Stimulated activated CD4-positive, alpha-beta T cell treated with anti-CD3 and anti-CD28 coated beads, TNF-alpha, amount 100 ng/mL, for 4 hours (primary cell): Measurements from ENCODE around the gene TDG.
"Not testable (repeated sequence)": the region's sequence is repeated elsewhere in the genome, so short reads cannot be mapped to it uniquely, and the experiment has no call there.

Experiments
- DNase-seq, 3 experiments: peaks; one replicate each; pipeline ENCODE4 v3.0.0-alpha.2; 2020; ENCODE audit warnings: low read depth in 3 of 3

Gene TDG

DNA sequence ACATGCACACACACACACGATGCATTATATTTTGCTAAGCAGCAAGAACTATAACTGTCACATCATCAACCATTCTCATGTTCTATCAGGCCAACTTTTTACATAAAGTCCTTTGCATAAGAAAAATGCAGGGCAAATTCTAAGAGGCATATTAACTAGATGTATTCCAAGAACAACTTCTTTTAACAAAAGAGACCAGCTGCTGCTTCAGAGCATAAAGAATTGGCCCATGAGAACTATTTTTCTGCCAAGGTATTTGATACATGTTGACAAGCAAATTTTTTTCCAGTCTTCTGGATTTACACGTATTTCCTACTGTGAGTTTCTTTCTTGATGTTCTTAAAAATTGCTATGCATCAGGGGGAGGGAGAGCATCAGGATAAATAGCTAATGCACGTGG lies 57.1 kb downstream of the TDG start:
- no peak for DNase-seq

DNA sequence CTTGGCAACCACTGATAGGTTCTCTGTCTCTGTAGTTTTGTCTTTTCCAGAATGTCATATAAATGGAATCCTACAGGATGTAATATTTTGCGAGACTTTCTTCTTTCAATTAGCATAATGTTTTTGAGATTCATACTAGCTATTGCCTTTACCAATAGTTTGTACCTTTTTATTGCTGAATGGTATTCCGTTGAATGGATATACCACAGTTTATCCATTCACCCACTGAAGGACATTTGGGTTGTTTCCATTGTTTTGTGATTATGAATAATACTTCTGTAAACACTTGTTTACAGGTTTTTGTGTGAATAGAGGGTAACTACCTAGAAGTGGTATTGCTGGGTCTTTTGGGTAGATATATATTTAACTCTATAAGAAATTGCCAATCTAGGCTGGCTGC lies 58.0 kb downstream of the TDG start:
- DNase-seq: no peak

DNA sequence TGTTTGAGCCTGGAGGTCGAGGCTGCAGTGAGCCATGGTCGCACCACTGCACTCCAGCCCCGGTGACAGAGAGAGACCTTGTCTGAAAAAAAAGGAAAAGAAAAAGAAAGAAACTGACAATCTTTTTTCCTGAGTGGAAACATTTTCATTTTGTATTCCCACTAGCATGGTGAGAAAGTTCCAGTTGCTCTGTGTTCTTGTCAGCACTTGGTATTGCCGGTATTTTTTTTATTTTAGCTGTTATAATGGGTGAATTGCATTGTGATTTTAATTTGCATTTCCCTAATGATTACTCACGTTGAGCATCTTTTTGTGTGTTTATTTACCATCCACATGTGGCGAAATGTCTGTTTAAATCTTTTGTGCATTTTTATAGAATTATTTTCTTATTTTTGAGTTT lies 58.7 kb downstream of the TDG start:
- DNase-seq: no peak

DNA sequence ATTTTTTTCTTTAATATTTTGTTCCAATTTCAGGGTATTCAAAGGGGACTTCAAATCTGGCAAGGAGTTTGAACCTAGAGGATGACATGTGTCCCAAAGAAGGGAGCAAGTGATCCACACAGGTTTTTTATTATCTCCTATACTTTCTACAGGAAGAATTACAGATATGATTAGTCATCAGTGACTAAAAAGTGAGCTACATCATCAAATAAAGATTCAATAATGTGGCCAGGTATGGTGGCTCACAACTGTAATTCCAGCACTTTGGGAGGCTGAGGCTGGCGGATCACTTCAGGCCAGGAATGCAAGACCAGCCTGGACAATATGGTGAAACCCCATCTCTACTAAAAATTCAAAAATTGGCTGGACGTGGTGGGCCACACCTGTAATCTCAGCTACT lies 60.1 kb downstream of the TDG start:
- DNase-seq: no peak

DNA sequence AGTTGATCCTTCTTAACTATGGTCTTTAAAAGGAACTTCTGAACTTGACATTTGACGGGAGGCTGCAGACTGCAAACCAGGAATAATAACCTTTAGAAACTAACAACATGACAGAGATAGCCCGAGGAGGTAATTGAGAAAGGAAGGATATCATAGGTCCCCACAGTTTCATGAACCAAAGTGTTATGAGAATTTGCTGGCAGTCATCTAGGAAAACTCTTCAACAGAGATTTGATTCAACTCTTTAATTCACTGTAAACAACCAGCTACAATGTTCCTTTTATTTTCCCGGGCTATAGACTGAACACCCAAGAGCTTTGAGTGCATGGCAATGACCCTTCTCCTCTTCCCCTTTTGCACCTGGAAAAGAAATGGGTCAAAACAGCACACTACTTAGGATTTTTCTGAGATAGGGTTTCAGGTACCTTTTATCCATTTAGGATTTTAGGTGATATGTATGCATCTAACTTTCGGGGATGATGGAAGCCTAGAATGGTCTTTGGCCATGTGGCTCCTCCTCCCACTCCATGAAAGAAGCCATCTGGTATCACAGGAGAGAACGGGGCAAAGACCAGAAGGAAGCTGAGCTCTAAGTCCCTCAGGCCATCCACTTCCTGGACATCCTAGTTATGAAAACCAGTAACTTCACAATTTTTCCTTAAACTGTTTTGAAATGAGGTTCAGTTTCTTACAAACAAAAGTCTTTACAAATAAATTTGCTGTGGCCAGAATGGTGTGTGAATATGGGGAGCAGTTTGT lies 61.3 kb downstream of the TDG start:
- DNase-seq: no peak

DNA sequence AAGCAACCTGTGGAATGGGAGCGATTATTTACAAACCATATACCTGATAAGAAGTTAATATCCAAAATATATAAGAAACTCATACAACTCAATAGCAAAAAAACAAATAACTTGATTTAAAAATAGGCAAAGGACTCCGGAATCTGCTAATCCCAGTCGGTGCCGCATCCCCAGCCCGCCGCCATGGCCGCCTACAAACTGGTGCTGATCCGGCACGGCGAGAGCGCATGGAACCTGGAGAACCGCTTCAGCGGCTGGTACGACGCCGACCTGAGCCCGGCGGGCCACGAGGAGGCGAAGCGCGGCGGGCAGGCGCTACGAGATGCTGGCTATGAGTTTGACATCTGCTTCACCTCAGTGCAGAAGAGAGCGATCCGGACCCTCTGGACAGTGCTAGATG lies 64.9 kb downstream of the TDG start:
- DNase-seq: not testable (repeated sequence)

DNA sequence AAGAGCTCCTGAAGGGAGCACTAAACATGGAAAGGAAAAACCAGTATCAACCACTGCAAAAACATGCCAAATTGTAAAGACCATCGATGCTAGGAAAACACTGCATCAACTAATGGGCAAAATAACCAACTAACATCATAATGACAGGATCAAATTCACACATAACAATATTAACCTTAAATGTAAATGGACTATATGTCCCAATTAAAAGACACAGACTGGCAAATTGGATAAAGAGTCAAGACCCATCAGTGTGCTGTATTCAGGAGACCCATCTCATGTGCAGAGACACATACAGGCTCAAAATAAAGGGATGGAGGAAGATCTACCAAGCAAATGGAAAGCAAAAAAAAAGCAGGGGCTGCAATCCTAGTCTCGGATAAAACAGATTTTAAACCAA lies 70.5 kb downstream of the TDG start:
- DNase-seq: not testable (repeated sequence)
